Neural cell (in vitro differentiated cells): ENCODE measurements around the gene GNG12. TPM values are rescaled to one million over a fixed set of nuclear protein-coding genes. Genes with fewer than 3 reads are reported as not detected.

ENCODE experiments used
- H2AFZ ChIP-seq: fragments of 200-600, 300-800 bp; sonication (generic), shearing (Covaris generic); 2 replicates; pipeline ENCODE4 v1.6.0; 2014; ENCODE audit warnings: low read depth, mild to moderate bottlenecking, antibody characterized with exemption, low read length, moderate library complexity
- H3F3A ChIP-seq: fragments of 200-600 bp; shearing (Covaris generic); 2 replicates; pipeline ENCODE4 v1.6.1; 2016; ENCODE audit warnings: mild to moderate bottlenecking, moderate library complexity, mixed read lengths, antibody characterized with exemption, low read length; ENCODE audit not compliant: insufficient read depth, poor library complexity, severe bottlenecking
- H3K27ac ChIP-seq: fragments of 200-600, 300-800 bp; sonication (generic), shearing (Covaris generic); 2 replicates; pipeline ENCODE4 v1.5.1; 2014; ENCODE audit warnings: mild to moderate bottlenecking, low read length, moderate library complexity
- H3K27me3 ChIP-seq: fragments of 300-800, 200-600 bp; sonication (generic), shearing (Covaris generic); 2 replicates; pipeline ENCODE4 v1.6.0; 2014; ENCODE audit warnings: mild to moderate bottlenecking, low read depth, low read length, moderate library complexity; ENCODE audit not compliant: insufficient read depth
- H3K36me3 ChIP-seq: fragments of 300-800, 200-600 bp; sonication (generic), shearing (Covaris generic); 2 replicates; pipeline ENCODE4 v1.5.1; 2014; ENCODE audit warnings: mild to moderate bottlenecking, antibody characterized with exemption, low read length, moderate library complexity; ENCODE audit not compliant: insufficient read depth
- H3K4me2 ChIP-seq: fragments of 300-800, 200-600 bp; sonication (generic), shearing (Covaris generic); 2 replicates; pipeline ENCODE4 v1.6.0; 2014; ENCODE audit warnings: mild to moderate bottlenecking, low read length
- H3K4me3 ChIP-seq: fragments of 300-800, 200-600 bp; sonication (generic), shearing (Covaris generic); 2 replicates; pipeline ENCODE4 v1.5.1; 2014; ENCODE audit warnings: mild to moderate bottlenecking, low read length, moderate library complexity
- H3K79me2 ChIP-seq: fragments of 200-600 bp; shearing (Covaris generic); replicated peaks from 2 replicates; pipeline ENCODE4 v1.6.0; 2014; ENCODE audit warnings: mild to moderate bottlenecking, low read length, moderate library complexity; ENCODE audit not compliant: insufficient read depth
- H3K9ac ChIP-seq: fragments of 300-800, 200-600 bp; sonication (generic), shearing (Covaris generic); 2 replicates; pipeline ENCODE4 v1.6.1; 2016; ENCODE audit warnings: mild to moderate bottlenecking, low read length, mixed read lengths
- H3K9me2 ChIP-seq: fragments of 200-600 bp; shearing (Covaris generic); 2 replicates; pipeline ENCODE4 v1.6.1; 2016; ENCODE audit warnings: mild to moderate bottlenecking, low read length, mixed read lengths; ENCODE audit not compliant: insufficient read depth
- H3K9me3 ChIP-seq: fragments of 200-600, 300-800 bp; sonication (generic), shearing (Covaris generic); 2 replicates; pipeline ENCODE4 v1.6.1; 2016; ENCODE audit warnings: mild to moderate bottlenecking, mixed run types, low read length, moderate library complexity, mixed read lengths
- H4K20me1 ChIP-seq: fragments of 200-600 bp; shearing (Covaris generic); 2 replicates; pipeline ENCODE4 v1.6.1; 2016; ENCODE audit warnings: mild to moderate bottlenecking, mixed run types; ENCODE audit not compliant: insufficient read depth
- CTCF ChIP-seq: fragments of 450-650 bp; IDR thresholded peaks from 2 replicates; pipeline ENCODE4 v1.5.1; 2014; ENCODE audit warnings: antibody characterized with exemption, mild to moderate bottlenecking, moderate library complexity; ENCODE audit not compliant: poor library complexity, severe bottlenecking
- EP300 ChIP-seq: fragments of 450-650 bp; conservative IDR thresholded peaks from 2 replicates; pipeline ENCODE4 v1.6.1; 2014; ENCODE audit warnings: antibody characterized with exemption, mild to moderate bottlenecking, moderate library complexity; ENCODE audit not compliant: poor library complexity, severe bottlenecking
- EZH2 ChIP-seq: fragments of 200-600, 300-800 bp; shearing (Covaris generic), sonication (generic); IDR thresholded peaks from 2 replicates; pipeline ENCODE4 v1.6.1; 2014; ENCODE audit warnings: antibody characterized with exemption, low read length, borderline replicate concordance, mild to moderate bottlenecking; ENCODE audit not compliant: insufficient read depth, poor library complexity, severe bottlenecking
- MXI1 ChIP-seq: fragments of 450-650 bp; conservative IDR thresholded peaks from 2 replicates; pipeline ENCODE4 v1.6.1; 2014; ENCODE audit warnings: antibody characterized with exemption, mild to moderate bottlenecking; ENCODE audit not compliant: poor library complexity, severe bottlenecking
- POLR2AphosphoS5 ChIP-seq: IDR thresholded peaks from 2 replicates; pipeline ENCODE4 v1.6.1; 2012
- RAD21 ChIP-seq: fragments of 450-650 bp; conservative IDR thresholded peaks from 2 replicates; pipeline ENCODE4 v1.6.1; 2014; ENCODE audit warnings: antibody characterized with exemption, mild to moderate bottlenecking, moderate library complexity
- REST ChIP-seq: IDR thresholded peaks from 2 replicates; pipeline ENCODE4 v1.6.1; 2012; ENCODE audit warnings: borderline replicate concordance
- SMC3 ChIP-seq: fragments of 450-650 bp; conservative IDR thresholded peaks from 2 replicates; pipeline ENCODE4 v1.6.1; 2014; ENCODE audit warnings: antibody characterized with exemption, mild to moderate bottlenecking, moderate library complexity; ENCODE audit not compliant: poor library complexity
- TAF1 ChIP-seq: IDR thresholded peaks from 2 replicates; pipeline ENCODE4 v1.6.1; 2012; ENCODE audit warnings: low read depth
- polyA plus RNA-seq: library from polyadenylated mRNA; depleted of rRNA; stranded (reverse); fragments of >200 nt; gene quantifications from 2 replicates; pipeline ENCODE4 v1.2.3, GENCODE V29; 2014

The GNG12 gene
- polyA plus RNA-seq, 1 donor from 2014 or later: 0.35 TPM

GRCh38 chr1:67736750-67737149, 96.5 kb downstream of the GNG12 start:
- H3K9ac ChIP-seq: no peak overlapping the region
- TF ChIP-seq MXI1 (no peak), REST (no peak), EP300 (no peak), RAD21 (no peak), POLR2AphosphoS5 (no peak), TAF1 (no peak), EZH2 (no peak), SMC3 (no peak), CTCF (no peak)
- no peaks in the 10 kb centered on the region for H3K9me2 ChIP-seq
- no peaks in the 10 kb centered on the region for H3K79me2 ChIP-seq
- no peak overlapping the region for H2AFZ ChIP-seq
- no peak overlapping the region for H3K4me2 ChIP-seq
- no peaks in the 10 kb centered on the region for H3F3A ChIP-seq
- no peak overlapping the region for H3K4me3 ChIP-seq
- H3K27me3 ChIP-seq: no peaks in the 10 kb centered on the region
- H3K36me3 ChIP-seq: no peaks in the 10 kb centered on the region
- H3K9me3 ChIP-seq: no peaks in the 10 kb centered on the region
- H4K20me1 ChIP-seq: no peaks in the 10 kb centered on the region
- H3K27ac ChIP-seq: no peak overlapping the region

- H3K4me3 ChIP-seq: no peak overlapping the region
- H3K27me3 ChIP-seq: no peaks in the 10 kb centered on the region
- no peaks in the 10 kb centered on the region for H3F3A ChIP-seq
- no peaks in the 10 kb centered on the region for H4K20me1 ChIP-seq
- TF ChIP-seq RAD21 (no peak), CTCF (no peak), SMC3 (no peak), TAF1 (no peak), POLR2AphosphoS5 (no peak), EP300 (no peak), EZH2 (no peak), REST (no peak), MXI1 (no peak)
- H3K36me3 ChIP-seq: no peaks in the 10 kb centered on the region
- H3K9me2 ChIP-seq: no peaks in the 10 kb centered on the region
- H2AFZ ChIP-seq: no peak overlapping the region
- no peak overlapping the region for H3K4me2 ChIP-seq
- no peaks in the 10 kb centered on the region for H3K79me2 ChIP-seq
- no peaks in the 10 kb centered on the region for H3K9me3 ChIP-seq
- H3K9ac ChIP-seq: no peak overlapping the region
- H3K27ac ChIP-seq: no peak overlapping the region
Measured at GRCh38 chr1:67735806-67736627, 97.2 kb downstream of the GNG12 start.
